ENCODE measurements around the gene TTC8.
A peak's percentile ranks its signal among the peaks of the same experiment; 100 is the strongest.
"Not testable (repeated sequence)": the region's sequence is repeated elsewhere in the genome, so short reads cannot be mapped to it uniquely, and the experiment has no call there.

The TTC8 gene

DNA sequence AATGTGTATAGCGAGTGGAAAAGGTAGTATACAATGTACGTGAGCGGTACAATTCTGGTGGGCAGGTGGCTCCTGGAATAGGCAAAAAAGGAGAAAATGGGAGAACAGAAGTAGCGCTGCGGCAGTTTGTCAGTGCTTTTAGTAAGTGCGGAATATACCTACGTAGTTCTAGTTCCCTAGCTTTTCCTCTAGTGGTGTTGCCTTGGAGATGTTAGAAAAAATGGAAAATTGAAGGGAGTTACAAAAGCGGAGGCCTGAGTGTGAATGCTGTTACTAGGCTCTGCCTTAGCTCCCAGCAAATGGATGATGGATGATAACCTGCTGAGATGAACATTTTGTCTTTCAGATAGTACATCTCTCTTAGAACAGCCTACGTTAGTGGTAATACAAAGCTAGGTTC, 1.1 kb downstream of the TTC8 start:
- no peak for DNase-seq

DNA sequence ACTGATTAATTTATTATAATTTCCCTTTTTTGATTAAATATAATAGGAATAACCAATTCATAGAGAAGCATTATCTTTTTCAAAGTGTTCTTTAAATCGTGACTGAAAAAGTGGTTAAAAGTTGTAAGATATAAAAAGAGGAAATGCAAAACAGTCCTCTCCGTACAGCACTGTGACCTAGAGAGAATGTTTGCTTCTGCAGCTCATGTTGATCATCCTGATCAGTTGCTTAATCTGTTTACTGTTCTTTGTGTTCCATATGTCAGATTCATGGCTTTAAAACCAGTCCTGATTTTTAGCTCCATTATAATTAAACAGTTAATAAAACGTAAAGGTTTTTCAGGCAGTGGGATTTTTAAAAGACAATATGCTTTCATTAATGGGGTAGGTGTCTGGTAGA, 4.7 kb downstream of the TTC8 start:
- peak; percentile 20 for DNase-seq

GRCh38 chr14:88829685-88830302, 5.3 kb downstream of the TTC8 start:
- no peak for DNase-seq

DNA sequence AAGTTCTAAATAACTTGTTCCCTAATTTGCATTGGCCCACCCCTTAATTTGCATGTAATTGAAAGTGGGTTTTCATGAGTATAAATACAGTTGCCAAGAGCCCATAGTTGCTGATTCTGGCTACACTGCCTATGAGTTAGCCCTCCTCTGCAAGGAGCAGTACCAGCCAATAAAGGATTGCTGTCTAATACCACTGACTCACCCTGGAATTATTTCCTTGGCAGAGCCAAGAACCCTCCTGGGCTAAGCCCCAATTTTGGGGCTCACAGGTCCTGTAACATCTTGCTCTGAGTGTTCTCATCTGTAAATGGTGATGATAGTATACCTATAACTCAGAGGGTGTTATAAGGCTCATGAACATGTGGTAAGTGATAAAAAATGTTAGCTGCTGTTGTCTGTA, 6.8 kb downstream of the TTC8 start:
- no peak for DNase-seq

DNA sequence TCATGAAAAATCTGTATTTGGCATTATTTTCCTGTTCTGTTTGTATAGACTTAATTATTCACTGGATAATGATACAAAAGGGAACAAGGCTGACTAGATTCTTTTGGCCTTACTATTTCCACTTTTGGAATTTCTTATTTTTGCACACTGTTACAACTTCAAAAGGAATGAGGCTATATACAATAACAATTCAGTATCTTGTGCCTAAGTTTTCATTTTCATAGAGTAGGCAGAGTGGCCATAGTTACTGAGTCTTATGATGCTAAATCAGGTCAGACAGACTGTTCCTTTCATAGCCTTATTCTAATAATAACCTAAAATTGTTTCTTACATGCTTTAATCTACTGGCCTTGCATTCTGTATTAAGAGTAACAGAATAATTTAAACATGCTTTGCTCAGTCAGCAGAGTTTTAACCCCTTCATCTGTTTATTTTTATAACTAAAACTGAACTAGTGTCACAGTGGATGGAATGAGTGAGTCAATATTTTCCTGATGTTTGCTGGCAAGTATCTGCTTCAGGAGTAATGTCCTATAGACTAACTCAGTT, 10.5 kb downstream of the TTC8 start:
- DNase-seq = peak; percentile 38

GRCh38 chr14:88835661-88836060, 11.2 kb downstream of the TTC8 start:
- peak; percentile 16 for DNase-seq

DNA sequence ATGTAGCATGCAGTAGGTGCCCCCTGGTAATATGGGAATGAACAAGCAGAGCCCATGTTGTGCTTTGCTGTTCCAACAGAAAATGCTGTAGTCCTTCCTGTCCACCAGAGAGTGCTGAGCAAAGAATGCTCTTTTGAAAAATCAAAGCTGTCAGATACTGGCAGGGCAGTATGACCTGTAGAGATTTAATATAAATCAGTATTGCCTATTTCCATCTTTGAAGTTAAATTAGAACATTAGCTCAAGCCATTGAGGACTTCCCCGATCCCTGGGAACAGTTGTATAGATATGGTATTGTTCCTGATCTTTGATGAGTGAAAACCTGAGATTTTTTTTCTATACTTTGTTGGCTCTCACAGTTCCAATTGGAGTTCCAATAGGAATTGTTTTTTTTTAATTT, 13.0 kb downstream of the TTC8 start:
- DNase-seq = no peak

- no peak for DNase-seq
Measured at GRCh38 chr14:88838015-88838414, 13.6 kb downstream of the TTC8 start.

DNA sequence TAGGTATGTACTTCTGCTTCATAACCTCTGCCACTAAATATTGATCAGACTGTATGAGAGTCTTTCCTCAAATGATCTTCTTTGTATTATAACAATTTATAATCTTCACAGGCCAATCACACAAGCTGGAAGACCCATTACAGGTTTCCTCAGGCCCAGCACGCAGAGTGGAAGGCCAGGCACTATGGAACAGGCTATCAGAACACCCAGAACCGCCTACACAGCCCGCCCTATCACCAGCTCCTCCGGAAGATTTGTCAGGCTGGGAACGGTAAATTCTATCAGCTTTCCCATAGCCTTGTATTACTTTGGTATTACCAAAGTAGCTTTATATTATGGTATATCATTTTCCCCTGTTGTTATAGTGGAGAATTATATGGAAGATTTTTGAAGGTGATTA, 16.5 kb downstream of the TTC8 start:
- no peak for DNase-seq

- DNase-seq = no peak
Measured at GRCh38 chr14:88841741-88842140, 17.3 kb downstream of the TTC8 start.

DNA sequence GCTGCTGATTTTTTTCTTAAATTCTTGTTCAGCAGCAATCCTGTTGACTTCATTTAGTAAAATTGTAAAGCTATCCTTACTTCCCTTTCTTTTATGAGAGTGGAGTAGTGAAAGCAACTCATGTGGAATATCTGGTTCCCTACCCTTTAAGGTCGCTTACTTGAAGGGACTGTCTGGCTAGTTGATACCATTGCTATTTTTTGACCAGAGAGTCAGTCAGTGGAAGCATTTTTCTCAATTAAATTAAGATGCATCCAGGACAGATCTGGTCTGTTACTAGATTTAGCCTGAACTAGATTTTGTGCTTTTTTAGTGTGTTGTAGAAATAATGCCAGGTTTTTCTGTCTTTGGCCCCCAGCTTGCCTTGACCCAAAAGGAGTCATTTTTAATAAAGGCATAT, 18.0 kb downstream of the TTC8 start:
- DNase-seq = no peak

- no peak for DNase-seq
Measured at GRCh38 chr14:88844980-88845491, 20.6 kb downstream of the TTC8 start.

GRCh38 chr14:88848571-88848970, 24.1 kb downstream of the TTC8 start:
- no peak for DNase-seq

GRCh38 chr14:88849716-88850115, 25.3 kb downstream of the TTC8 start:
- no peak for DNase-seq

GRCh38 chr14:88851587-88851986, 27.1 kb downstream of the TTC8 start:
- DNase-seq = no peak

GRCh38 chr14:88852632-88853031, 28.2 kb downstream of the TTC8 start:
- DNase-seq = no peak

DNA sequence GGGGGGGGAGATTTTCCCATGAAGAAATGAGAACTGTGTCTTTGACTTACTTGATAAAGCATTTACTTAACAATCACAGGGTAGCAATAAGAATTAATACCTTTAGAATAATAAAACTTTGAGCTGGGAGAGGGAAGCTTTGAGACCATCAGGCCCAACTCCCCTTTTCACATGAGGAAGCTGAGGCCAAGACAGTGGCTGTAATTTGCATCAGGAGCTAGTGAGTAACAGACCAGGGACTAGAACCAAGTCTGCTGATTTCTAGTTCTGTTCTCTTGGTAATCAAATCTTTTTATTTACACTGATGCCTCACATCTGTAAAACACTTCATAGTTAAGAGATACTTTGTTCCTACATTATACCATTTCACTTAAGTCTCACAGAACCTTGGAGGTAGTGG, 28.7 kb downstream of the TTC8 start:
- DNase-seq = no peak

DNA sequence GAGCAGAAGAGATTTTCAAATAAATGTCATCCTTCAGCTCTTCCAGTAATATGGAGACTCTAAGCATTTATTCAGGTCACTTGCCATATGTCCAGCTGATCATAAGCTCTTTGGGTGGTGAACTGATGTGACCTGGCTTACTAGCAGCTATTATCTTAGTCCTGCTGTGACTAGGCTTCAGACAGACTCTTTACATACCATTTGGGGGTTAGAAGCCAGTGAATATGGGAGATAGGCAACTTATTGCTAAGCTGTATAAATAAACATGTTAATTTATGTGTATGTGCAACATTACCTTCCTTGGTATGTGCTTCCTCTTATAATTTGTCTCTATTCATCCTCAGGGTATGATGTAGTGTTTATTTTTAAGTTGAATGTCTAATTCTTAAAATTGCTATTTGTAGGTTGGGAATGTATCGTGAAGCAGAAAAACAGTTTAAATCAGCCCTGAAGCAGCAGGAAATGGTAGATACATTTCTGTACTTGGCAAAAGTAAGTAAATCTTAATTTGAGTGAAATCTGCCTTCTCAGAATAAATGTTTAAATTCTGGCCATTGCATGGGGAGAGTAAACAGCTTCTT, 32.4 kb downstream of the TTC8 start:
- no peak for DNase-seq

DNA sequence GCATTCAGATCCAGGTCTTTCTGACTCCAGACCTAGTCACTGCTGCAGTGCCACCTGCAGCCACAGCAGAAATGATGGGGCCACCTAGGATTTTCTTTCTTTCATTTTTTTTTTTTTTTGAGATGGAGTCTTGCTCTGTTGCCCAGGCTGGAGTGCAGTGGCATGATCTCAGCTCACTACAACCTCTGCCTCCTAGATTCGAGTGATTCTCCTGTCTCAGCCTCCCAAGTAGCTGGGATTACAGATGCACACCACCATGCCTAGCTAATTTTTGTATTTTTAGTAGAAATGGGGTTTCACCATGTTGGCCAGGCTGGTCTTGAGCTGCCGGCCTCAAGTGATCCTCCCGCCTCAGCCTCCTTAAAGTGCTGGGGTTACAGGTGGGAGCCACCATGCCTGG, 33.4 kb downstream of the TTC8 start:
- not testable (repeated sequence) for DNase-seq

- not testable (repeated sequence) for DNase-seq
Measured at GRCh38 chr14:88859118-88859517, 34.7 kb downstream of the TTC8 start.

DNA sequence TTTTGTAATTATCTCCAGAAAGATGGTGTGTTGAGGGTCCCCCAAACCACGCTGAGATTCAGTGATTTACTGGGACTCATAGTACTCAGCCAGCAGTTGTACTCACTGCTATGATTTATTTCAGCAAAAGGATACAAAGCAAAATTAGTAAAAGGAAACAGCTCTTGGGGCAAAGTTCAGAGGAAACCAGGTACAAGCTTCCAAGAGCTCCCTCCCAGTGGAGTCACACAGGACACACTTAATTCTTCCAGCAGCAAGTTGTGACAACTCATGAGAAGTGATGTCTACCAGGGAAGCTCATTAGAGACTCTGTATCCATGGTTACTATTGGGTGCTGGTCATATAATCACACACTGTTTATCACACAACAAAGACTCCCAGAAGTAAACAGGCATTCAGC, 38.7 kb downstream of the TTC8 start:
- DNase-seq = no peak

GRCh38 chr14:88864198-88864597, 39.7 kb downstream of the TTC8 start:
- no peak for DNase-seq

DNA sequence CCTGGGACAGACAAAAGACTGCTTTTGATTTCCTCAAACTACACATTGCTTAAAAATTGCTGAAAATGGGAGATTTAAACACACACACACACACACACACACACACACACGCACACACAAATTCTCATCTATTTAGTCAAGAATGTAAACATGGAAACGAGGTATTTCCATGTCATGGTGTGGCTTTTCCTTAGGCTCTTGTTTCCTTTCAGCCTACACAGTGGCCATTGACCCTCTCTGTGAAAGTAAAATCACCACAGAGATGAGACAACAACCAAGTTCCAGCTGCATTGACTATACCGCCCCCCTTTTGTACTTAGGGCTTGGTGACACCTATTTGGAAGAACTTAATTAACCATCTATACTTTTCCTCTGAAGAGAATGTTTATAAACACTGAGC, 41.9 kb downstream of the TTC8 start:
- no peak for DNase-seq

DNA sequence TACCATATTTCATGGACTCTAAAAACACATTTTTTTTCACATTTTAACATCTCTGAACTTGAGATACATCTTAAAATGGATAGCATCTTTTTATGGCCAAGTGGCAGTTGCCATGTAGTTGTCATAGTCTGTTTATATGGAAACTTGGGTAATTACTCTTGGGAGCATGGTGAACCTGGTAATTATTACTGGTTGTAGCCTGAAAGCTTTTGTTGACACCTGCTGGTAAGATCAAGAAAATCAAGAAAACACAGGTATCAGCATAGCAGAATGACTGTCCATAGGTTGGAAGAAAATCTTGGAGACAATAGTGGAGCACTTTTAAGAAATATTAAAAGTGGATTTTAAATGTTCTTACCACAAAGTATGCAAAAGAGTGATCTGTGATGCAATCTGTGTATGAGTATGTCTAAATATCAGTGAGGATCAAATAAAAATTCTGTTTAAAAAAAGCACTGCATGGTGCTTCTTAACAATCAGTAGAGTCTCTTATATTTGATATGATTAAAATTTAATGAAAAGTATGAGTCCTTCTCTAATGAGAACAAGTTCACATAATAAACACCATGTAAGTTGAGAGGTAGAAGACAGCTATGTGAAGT, 44.2 kb downstream of the TTC8 start:
- no peak for DNase-seq

Measured in suppressor macrophage treated with lipopolysaccharide for 4 hours (primary cell).